GM13977 (cell line): ENCODE results near the gene TSHR.

Experiments
- DNase-seq: peaks from one replicate; pipeline ENCODE4 v3.0.0; 2012; ENCODE audit warnings: low spot score
- in situ Hi-C: fragments of 300-500 bp; cut with MboI; formaldehyde crosslinking; loops from one replicate; pipeline ENCODE4 v1.12.0; 2022; ENCODE audit warnings: low sequenced_read_pairs, low pct_unique_long_range_greater_than_20kb, mixed read lengths, inconsistent platforms; ENCODE audit not compliant: unreplicated experiment
- TF ChIP-seq, protein P1 (sequence below): IDR thresholded peaks from 2 replicates; pipeline ENCODE4 v1.5.1; 2012; ENCODE audit warnings: mild to moderate bottlenecking, control low read depth; ENCODE audit not compliant: insufficient read depth; ENCODE audit errors: extremely low read depth, missing control alignments

The TSHR gene

DNA sequence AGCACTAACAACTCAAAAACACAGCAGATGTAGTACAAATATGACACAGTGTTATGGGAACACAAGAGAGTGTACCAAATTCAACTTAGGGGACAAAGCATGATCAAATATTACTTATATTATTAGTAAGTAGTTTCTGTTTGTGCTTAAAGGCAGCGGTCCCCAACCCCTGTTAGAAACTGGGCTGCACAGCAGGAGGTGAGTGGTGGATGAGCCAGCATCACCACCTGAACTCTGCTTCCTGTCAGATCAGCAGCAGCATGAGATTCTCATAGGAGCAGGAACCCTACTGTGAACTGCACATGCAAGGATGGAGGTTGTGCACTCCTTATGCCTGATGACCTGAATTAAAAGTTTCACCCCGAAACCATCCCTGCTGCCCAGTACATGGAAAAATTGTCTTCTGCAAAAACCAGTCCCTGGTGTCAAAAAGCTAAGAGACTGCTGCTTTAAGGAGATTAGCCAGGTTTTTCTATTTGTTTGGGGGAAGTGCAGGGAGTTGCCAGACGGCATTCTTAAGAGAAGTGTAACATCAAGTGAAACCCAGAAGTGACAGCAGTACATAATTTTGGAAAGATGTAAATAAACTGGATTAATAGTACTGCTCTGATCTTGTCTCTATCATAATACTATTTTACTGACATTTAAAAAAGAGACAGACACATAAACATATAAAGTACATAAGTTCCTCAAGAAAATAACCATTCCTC lies 238.7 kb downstream of the TSHR start:
- no peak for DNase-seq
- TF ChIP-seq, protein P1, sequence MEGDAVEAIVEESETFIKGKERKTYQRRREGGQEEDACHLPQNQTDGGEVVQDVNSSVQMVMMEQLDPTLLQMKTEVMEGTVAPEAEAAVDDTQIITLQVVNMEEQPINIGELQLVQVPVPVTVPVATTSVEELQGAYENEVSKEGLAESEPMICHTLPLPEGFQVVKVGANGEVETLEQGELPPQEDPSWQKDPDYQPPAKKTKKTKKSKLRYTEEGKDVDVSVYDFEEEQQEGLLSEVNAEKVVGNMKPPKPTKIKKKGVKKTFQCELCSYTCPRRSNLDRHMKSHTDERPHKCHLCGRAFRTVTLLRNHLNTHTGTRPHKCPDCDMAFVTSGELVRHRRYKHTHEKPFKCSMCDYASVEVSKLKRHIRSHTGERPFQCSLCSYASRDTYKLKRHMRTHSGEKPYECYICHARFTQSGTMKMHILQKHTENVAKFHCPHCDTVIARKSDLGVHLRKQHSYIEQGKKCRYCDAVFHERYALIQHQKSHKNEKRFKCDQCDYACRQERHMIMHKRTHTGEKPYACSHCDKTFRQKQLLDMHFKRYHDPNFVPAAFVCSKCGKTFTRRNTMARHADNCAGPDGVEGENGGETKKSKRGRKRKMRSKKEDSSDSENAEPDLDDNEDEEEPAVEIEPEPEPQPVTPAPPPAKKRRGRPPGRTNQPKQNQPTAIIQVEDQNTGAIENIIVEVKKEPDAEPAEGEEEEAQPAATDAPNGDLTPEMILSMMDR, result no peak
- in situ Hi-C loops, result no loop called here
